ENCODE measurements around the gene GPR25.

The GPR25 gene

GRCh38 chr1:200916681-200917080, 43.9 kb downstream of the GPR25 start:
- DNase-seq = no peak

GRCh38 chr1:200917291-200917817, 44.6 kb downstream of the GPR25 start:
- no peak for DNase-seq

GRCh38 chr1:200918006-200918405, 45.2 kb downstream of the GPR25 start:
- no peak for DNase-seq

GRCh38 chr1:200919386-200919785, 46.6 kb downstream of the GPR25 start:
- DNase-seq = no peak

GRCh38 chr1:200921571-200922110, 48.9 kb downstream of the GPR25 start:
- peak; percentile 8 for DNase-seq

DNA sequence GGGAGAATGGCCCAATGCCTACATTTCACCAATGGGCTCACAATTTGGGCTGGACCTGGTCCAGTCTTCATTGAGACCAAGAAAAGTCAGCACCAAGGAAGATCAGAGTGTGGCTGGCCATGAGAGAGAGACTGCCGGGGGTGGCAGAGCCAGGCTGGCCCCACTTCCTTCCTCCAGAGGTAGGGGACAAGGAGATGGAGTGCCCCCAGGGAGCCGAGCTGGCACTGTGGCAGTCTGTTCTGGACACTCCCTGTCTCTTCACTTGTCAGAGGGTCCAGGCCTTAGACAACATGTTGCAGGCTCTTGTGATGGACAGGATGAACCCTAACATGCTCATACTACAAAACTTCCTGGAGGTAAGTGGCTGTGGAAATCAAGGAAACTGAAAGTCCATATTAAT, 49.6 kb downstream of the GPR25 start:
- peak; percentile 20 for DNase-seq

GRCh38 chr1:200923601-200924000, 50.8 kb downstream of the GPR25 start:
- DNase-seq = no peak

Measured in activated CD4-positive, CD25-positive, alpha-beta regulatory T cell treated with anti-CD3 and anti-CD28 coated beads, Interleukin-2, amount 50 U/mL, for 72 hours (primary cell).